Uterus (tissue), 2 donors: ENCODE data around the gene CALY.

Experiments
- POLR2A ChIP-seq, 2 donors: fragments of 450-650 bp; IDR thresholded peaks; one replicate each; pipeline ENCODE4 v1.6.1; 2016; ENCODE audit warnings: antibody characterized with exemption in 2 of 2, mild to moderate bottlenecking in 1 of 2, moderate library complexity in 1 of 2
- TF ChIP-seq, protein P1 (sequence below), 4 experiments: fragments of 200-600 bp in 2 of 4; fragments of 450-650 bp in 2 of 4; sonication (generic) in 2 of 4; IDR thresholded peaks; one replicate each; pipeline ENCODE4 v1.5.1; 2016 to 2019; ENCODE audit warnings: antibody characterized with exemption in 4 of 4, mild to moderate bottlenecking in 2 of 4, moderate library complexity in 1 of 4

DNA sequence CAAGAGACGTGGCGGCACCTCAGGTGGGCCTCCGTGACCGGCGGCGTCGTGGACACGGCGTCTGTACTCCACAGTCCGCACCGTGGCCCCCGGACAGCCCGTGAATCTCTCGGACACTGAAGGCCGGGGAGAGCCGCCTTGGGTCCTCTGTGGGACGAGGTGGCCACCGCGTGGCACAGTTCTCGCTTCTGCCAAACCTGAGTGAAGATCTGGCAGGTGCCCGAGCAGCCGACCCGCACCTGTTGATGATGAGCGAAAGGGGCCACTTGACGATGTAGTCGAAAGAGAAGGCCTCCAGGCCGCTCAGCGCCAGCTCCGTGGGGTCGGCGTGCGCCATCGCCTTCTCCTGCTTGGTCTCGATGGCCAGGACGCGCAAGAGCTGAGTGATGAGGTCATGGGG lies 51.5 kb downstream of the CALY start:
- TF ChIP-seq, protein P1, sequence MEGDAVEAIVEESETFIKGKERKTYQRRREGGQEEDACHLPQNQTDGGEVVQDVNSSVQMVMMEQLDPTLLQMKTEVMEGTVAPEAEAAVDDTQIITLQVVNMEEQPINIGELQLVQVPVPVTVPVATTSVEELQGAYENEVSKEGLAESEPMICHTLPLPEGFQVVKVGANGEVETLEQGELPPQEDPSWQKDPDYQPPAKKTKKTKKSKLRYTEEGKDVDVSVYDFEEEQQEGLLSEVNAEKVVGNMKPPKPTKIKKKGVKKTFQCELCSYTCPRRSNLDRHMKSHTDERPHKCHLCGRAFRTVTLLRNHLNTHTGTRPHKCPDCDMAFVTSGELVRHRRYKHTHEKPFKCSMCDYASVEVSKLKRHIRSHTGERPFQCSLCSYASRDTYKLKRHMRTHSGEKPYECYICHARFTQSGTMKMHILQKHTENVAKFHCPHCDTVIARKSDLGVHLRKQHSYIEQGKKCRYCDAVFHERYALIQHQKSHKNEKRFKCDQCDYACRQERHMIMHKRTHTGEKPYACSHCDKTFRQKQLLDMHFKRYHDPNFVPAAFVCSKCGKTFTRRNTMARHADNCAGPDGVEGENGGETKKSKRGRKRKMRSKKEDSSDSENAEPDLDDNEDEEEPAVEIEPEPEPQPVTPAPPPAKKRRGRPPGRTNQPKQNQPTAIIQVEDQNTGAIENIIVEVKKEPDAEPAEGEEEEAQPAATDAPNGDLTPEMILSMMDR (IDR thresholded peaks at IDR 0.05) = no peak
- TF ChIP-seq POLR2A (IDR thresholded peaks at IDR 0.05) = no peak
